ENCODE results near the gene NLGN1.

Gene NLGN1

DNA sequence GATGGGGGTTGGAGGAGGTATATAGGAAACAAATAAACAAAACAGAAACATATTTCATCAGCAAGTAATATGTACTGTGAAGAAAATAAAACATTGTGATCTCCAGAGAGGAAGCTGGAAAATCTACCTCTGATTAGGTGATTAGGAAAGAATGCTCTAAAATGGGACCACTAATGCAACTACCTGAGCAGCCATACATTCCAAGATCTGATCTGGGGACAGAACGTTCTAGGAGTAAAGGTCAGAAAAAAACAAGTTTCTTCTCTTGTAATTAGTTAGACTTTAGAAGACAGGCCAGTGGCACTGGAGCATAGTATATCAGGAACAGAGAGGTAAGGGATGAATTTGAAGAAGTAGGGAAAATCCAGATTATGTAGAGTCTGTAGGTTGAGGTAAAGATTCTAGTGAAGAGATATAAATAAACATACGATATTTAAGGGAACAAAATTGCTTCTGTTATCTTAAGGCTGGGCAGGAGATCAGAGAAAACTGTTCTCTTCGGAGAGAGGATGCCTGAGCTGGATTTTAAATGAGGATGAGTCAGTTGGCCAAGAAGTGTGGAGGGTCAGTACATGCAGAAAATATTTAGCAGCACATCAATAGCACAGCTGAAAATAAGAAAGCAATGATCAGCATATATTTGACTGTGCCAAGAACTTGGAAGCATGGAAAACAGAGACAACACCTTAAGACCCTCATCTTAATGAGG lies 429.5 kb downstream of the NLGN1 start:
- peak in 1 of 58 donors; percentile 27 for DNase-seq

GRCh38 chr3:173838644-173839043 lies 441.1 kb downstream of the NLGN1 start:
- DNase-seq = no peak

- DNase-seq = no peak
Measured at GRCh38 chr3:173839859-173840258, 442.3 kb downstream of the NLGN1 start.

- no peak for DNase-seq
Measured at GRCh38 chr3:173841334-173841733, 443.8 kb downstream of the NLGN1 start.

DNA sequence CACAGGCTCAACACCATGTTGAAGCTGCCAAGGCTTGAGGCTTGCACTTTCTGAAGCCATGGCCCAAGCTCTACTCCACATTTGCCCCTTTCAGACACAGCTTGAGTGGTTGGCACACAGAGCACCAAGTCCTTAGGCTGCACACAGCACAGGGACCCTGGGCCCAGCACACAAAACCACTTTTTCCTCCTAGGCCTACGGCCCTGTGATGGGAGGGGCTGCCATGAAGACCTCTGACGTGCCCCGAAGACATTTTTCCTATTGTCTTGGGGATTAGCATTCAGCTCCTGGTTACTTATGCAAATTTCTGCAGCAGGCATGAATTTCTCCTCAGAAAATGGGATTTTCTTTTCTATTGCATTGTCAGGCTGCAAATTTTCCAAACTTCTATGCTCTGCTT lies 445.5 kb downstream of the NLGN1 start:
- DNase-seq = no peak

DNA sequence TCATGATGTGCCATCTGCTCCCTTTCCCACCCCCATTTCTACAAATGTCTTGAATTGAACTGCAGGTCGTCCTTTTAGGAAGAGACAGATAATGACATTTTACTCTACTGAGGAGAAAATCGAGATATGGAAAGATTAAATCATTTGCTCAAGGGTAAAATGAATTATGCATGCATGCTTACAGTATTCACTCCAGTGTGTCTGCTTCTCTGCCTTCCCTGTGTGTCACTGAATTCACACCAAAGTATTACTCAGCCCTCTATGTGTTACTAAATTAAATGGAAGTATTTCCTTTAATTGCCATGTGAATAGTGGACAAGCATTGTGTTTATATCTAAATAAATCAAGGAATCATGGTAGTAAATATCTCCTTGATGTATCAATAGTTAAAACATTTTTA lies 449.0 kb downstream of the NLGN1 start:
- DNase-seq = no peak

- no peak for DNase-seq
Measured at GRCh38 chr3:173849489-173849888, 451.9 kb downstream of the NLGN1 start.

GRCh38 chr3:173857154-173857553 lies 459.6 kb downstream of the NLGN1 start:
- DNase-seq = no peak

DNA sequence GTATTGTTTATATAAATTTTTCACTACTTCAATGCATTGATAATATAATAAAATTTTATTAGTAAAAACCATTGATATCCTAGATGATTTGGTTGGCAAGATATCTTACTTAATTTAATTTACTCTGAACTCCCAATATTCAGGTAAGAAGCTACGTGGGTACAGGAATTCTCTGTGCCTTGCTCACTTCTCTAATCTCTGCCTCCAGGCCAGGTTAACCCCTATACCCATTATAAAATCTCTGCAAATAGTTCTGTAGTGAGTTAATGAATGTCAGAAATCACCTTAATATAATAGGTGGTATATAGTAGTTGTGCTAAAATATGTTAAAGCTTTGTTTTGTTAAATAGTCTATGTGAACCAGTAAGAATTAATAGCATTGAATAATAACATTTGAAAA lies 465.2 kb downstream of the NLGN1 start:
- DNase-seq = no peak

GRCh38 chr3:173863551-173863950 lies 466.0 kb downstream of the NLGN1 start:
- no peak for DNase-seq

- DNase-seq = no peak
Measured at GRCh38 chr3:173865900-173866498, 468.5 kb downstream of the NLGN1 start.

DNA sequence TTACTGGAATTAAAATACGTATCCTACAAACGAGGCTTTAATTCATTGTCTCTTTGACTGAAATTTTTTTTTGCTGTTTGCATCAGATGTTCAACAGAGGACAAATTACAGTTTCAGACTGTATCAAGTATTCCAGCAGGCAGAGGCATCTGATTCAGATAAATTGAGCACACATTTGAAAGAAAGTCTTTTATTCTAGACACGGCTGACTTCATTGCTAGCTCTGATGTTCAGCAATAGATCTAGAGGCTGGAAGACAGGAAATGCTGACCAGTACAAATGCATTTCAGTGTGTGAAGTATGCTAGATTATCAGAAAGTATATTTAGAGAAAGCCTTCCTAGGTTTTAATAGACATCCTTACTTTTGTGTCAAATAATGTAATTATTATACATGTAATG lies 472.2 kb downstream of the NLGN1 start:
- peak in 2 of 58 donors; percentile 4 to 7 for DNase-seq

- DNase-seq = no peak
Measured at GRCh38 chr3:173870976-173871375, 473.4 kb downstream of the NLGN1 start.

DNA sequence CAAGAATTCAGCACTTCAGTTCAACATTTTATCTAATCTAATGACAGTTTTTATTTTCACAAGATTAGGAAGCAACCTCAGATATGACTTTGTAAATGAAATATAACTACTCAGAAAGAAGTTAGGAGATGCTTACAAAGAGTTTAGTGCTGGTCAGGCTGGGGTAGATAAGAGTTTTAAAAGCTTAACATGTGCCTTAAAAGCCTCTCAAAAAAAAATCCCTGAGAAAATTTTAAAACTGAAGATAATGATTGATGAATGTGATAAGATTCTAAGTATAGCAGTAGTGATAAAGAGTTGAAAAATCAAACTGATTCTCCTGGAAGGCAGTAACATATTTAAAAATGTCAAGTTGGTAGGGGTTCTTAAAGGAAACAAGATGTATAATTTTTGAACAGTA lies 478.2 kb downstream of the NLGN1 start:
- no peak for DNase-seq

DNA sequence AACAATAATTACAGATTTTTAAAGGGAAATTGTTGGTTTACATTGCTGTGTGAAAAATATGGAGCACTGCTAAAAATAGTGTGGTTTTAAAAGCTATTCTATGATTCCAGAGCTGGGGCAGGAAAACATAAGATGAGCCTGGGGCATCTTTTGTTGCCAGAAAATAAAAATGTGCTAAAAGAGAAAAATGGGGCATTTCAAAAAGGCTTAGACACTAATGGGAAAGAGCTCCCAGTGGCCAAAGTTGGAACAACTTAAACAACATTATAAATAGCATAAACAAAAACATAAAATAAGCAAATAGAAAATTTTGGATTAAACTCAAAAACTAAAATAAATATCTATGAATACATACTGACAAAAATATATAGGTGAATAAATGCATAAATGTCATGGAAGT lies 478.9 kb downstream of the NLGN1 start:
- DNase-seq = no peak

DNA sequence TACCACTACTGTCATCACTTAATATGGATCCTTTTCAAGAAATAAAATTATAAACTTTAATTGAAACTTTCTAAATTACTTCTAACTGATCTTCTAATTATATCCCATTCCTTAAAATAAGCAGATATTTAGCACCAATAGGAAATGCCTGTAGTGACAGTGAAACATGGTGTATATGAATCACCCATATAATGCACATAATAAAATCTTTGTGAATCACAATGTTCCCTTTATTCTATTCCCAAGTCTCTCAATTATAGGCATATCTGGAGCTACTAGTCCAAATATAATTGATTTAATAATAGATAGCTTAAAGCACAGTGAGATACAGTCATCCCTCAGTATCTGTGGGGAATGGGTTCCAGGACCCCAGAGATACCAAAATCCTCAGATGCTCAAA lies 490.3 kb downstream of the NLGN1 start:
- DNase-seq = no peak

DNA sequence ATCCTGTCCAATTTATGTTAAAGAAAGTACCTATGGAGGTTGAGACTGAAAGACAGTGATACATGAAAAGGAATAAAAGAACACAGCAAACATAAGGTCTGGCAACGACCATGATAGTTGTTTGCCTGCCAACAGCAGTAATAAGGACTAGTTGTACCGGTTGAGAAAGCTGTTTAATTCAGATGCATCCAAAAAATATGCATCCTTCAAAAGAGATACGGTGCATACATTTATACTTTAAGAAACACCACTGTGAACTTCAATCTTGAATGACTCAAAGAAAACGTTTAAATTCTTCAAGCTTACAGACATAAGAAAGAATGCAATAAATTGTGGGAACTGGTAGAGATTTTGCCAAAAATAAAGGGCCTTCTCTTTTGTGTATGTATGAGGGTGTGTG lies 492.1 kb downstream of the NLGN1 start:
- DNase-seq = peak in 2 of 58 donors; percentile 7 to 11

DNA sequence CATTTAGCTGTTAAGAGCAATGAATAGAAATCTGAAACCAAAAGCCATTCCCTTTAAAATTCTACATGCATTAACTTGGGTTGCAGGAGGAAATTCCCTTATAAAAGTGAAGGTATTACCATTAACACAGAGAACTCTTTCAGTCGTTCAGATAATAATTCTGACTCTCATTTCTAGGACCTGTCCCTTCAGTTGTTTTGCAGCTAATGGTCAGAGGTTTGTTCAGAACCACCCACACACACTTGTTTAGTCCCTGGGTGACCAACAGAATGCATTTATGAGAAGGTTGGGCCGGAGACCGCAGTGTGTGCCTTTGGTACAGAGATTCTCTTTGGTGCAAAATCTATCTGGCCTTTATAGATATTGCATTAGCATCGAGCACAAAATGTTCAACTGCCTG lies 492.5 kb downstream of the NLGN1 start:
- no peak for DNase-seq

DNA sequence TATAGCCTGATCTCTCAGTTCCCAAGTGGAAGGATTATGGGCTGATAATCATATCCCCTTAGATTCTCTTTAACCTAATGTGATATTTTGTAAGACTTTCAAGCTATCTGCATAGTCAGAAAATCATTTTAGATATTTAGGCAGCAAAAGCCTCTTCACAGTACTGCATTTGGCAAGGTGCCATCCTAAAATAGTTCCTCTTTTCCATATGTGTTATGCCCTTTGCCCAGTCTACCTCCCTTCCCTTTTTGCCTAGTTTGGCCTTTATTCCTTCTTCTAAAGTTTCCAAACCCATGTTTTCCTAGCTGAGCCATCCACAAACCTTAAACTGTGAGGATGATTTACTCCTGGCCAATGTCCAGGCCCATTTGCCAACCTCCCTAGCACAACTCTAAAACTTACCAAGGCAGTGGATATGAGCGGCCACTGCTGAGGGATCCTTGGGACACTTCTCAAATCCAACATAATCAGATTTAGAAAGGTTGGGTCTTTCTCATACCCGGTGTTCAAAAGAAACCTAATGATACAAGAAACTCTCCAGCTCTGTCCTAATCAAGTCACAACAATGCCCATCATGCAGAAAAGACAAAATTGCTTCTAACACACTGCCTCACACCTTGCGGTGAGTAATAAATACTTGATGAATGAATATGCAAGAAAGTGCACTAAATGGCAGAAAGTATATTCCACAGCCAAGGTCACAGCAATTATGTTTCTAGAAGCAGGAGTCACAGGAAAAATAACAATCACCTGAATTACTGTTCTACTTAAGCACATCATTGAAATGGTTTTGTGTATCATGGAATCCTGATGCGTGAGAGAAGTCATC lies 493.9 kb downstream of the NLGN1 start:
- no peak for DNase-seq

DNA sequence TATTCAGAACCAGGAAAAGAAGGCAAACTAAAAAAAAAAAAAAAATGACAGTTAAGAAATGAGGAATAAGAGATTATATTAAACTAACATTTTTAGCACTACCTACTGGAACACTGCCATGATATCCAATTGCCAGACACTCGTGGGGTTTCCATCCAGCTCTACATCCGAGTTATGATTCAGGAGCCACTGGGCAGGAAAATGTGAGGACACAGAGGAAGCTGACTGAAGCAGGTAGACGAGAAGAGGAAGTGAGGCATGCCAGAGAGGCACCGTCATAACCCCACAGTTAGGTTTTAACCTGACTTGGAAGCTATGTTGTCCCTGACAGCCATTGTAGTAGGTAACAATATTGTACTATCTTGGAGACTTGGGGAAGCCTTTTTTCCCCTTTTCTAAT lies 495.0 kb downstream of the NLGN1 start:
- DNase-seq = no peak

GRCh38 chr3:173893066-173893465 lies 495.5 kb downstream of the NLGN1 start:
- DNase-seq = no peak

DNA sequence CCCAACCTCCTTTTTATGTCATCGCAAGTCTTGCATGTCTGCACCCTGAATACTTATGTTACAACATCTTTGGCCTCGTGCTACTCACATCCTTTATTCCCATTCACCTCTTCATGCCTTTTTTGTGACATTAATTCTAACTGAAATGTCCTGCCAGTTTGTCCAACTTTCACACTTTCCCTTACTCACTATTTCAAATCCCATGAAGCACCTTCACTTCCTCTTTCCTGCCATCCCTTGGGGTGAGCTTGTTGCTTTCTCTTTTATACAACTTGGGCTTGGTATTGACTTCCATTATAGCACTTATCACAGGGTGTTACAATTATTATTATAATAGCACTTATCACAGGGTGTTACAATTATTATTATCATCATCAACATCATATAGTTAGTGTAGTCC lies 496.3 kb downstream of the NLGN1 start:
- DNase-seq = no peak

DNA sequence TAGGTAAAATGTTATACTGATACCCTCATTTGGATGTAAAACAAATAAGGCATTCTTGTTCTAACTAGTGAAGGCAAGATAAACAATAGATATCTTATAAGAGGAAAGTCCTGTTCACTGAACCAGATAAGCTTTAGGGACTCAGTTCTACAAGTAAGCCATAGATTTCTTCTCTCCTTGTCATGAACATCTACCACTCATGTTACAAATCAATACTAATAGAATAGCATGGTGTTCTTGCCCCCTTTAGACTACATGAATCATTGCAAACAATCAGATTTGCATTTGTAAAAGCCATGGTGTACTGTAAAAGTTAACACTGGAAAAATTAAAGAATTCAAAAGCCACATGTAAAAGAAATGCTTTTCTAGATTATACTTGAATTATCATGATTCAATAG lies 500.1 kb downstream of the NLGN1 start:
- DNase-seq = no peak

Measured in anterior cingulate cortex (tissue), 58 donors.